ENCODE results near the gene RBSN.

The RBSN gene

DNA sequence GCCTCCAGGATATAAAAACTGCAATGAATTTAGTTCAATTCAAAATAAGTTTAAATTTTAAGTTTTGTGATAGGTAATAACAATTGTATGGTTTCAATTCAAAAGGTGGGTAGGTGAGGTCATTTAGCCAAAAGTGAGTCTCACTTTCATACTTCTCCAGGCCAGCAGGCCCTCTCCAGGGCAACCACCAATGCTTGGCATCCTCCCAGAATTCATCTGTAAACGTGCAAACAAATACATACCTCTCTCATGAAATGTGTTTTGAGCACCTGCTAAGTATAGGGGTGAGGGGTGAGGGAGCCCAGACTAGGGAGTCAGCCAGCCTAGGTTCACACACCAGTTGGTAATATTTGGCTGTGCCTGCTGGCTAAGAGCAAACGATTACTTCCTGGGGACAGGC lies 22.0 kb upstream of the RBSN start:
- DNase-seq (ENCODE audit: extremely low read depth, insufficient read length): no peak
- Histone ChIP-seq H3K4me3 (replicated peaks; ENCODE audit: low read depth, low read length) (no peak overlapping the region), H3K27me3 (replicated peaks; ENCODE audit: control insufficient read depth, insufficient read depth, low read length) (no peaks in the 10 kb centered on the region), H3K36me3 (ENCODE audit: control insufficient read depth, insufficient read depth, low read length) (no peaks in the 10 kb centered on the region)
- TF ChIP-seq, protein P1, sequence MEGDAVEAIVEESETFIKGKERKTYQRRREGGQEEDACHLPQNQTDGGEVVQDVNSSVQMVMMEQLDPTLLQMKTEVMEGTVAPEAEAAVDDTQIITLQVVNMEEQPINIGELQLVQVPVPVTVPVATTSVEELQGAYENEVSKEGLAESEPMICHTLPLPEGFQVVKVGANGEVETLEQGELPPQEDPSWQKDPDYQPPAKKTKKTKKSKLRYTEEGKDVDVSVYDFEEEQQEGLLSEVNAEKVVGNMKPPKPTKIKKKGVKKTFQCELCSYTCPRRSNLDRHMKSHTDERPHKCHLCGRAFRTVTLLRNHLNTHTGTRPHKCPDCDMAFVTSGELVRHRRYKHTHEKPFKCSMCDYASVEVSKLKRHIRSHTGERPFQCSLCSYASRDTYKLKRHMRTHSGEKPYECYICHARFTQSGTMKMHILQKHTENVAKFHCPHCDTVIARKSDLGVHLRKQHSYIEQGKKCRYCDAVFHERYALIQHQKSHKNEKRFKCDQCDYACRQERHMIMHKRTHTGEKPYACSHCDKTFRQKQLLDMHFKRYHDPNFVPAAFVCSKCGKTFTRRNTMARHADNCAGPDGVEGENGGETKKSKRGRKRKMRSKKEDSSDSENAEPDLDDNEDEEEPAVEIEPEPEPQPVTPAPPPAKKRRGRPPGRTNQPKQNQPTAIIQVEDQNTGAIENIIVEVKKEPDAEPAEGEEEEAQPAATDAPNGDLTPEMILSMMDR (IDR thresholded peaks at IDR 0.05; ENCODE audit: insufficient read depth, low read length, poor library complexity, severe bottlenecking): no peak

DNA sequence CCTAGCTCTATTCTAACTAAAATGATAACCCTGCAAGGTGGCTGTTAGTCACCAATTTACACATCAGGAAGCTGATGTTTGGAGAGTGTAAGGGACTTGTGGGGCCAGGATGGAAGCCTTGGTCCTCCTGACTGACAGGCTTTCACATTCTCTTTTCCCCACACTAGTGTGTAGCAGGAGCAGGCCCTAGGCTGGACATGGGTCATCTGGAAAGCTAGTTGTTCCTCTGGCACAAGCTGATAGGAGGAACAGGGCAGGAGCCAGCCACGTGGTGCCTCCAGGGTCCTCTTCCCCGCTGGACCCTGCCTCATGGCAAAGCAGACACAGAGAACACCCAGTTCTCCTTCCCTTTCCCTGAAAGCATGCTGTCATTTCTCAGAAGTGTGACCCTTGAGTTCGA lies 18.1 kb upstream of the RBSN start:
- Histone ChIP-seq H3K27me3 (replicated peaks; ENCODE audit: control insufficient read depth, insufficient read depth, low read length) (no peaks in the 10 kb centered on the region), H3K4me3 (replicated peaks; ENCODE audit: low read depth, low read length) (no peak overlapping the region), H3K36me3 (ENCODE audit: control insufficient read depth, insufficient read depth, low read length) (no peaks in the 10 kb centered on the region)
- no peak for DNase-seq (ENCODE audit: extremely low read depth, insufficient read length)
- TF ChIP-seq, protein P1 (IDR thresholded peaks at IDR 0.05; ENCODE audit: insufficient read depth, low read length, poor library complexity, severe bottlenecking): no peak

DNA sequence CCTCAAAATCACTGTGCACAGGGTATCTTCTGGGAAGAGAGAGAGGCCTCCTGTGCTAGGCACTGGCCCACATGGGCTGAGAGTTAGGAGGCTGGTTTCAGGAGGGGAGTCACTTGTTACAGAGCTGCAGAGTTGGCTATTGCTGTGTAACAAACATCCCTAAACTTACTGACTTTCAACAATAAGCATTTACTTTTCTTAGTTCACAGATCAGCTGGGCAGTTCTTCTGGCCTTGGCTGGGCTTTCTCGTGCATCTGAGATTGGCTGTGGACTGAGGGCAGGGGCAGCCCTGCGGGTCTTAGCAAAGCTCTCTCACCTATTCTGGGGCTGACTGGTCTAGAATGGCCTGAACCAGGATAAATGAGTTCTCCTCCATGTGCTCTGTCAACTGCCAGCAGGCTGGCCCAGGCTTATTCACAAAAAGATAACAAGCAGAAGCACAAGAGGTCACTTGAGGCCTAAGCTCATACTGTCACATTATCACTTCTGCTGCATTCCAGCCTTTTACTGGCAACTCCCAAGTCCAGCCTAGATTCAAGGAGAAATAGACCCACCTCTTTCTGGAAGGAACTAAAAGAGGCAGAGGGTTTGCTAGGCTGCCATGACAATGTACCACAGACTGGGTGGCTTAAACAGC lies 17.2 kb upstream of the RBSN start:
- Histone ChIP-seq H3K36me3 (ENCODE audit: control insufficient read depth, insufficient read depth, low read length) (no peaks in the 10 kb centered on the region), H3K4me3 (replicated peaks; ENCODE audit: low read depth, low read length) (no peak overlapping the region), H3K27me3 (replicated peaks; ENCODE audit: control insufficient read depth, insufficient read depth, low read length) (no peaks in the 10 kb centered on the region)
- no peak for DNase-seq (ENCODE audit: extremely low read depth, insufficient read length)
- TF ChIP-seq, protein P1 (IDR thresholded peaks at IDR 0.05; ENCODE audit: insufficient read depth, low read length, poor library complexity, severe bottlenecking): no peak

DNA sequence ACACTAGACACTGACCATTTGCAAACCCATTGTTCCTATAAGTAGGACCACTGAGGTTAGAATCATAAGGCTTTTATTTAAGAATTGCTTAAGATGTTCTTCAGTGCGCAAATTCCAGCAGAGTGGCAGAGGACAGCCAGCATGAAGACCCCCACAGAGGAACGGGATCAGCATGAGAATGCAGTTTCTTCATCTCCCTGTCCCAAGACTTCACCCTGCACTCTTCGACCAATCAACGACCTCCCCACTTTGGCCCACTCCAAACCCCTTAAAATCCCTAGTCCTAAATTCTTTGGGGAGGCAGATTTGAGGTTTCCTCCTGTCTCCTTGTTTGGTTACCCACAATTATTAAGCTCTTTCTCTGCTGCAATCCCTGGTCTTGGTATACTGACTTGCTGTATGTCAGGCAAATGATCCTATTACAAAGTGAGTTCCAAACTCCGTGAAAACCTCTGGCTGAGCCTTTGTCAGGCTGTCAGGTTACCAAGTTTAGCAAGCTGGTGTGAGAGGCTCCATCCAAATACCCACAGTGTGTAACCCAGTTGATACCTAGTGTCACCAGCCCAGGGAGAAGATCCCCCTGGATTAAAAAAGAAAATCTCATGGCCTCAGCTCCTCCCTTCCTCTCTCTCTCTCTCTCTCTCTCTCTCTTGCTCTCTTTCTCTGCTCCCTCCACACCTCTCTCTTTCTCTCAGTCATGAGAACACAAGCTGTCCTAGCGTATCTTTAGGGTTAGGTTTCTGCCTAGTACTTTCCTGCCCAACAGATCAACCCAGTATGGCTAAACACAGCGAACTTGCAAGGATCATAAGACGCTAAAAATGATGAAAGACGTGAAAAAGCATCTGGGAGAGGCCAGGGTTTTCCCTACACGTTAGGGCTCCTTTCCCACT lies 15.8 kb upstream of the RBSN start:
- TF ChIP-seq, protein P1 (IDR thresholded peaks at IDR 0.05; ENCODE audit: insufficient read depth, low read length, poor library complexity, severe bottlenecking): no peak
- DNase-seq (ENCODE audit: extremely low read depth, insufficient read length): no peak
- H3K27me3 ChIP-seq (replicated peaks; ENCODE audit: control insufficient read depth, insufficient read depth, low read length): no peaks in the 10 kb centered on the region
- H3K36me3 ChIP-seq (ENCODE audit: control insufficient read depth, insufficient read depth, low read length): no peaks in the 10 kb centered on the region
- H3K4me3 ChIP-seq (replicated peaks; ENCODE audit: low read depth, low read length): no peak overlapping the region

DNA sequence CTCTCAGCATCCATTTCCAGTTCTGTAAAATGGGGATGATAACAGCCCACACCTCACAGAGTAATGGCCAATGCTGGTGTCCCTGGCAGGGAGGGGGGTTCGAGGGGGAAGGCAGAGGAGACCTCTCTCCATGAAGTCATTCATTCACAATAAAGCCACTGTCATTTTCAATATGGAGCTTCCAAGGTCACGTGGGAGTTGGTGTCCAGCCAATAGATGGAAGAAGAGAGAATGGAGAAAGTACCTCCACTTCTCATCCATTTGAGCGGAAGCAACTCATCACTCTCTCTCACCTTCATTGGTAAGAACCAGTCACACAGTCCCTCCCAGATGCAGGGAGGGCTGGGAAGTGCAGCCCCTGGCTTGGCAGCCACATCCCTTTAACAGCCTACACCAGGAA lies 14.9 kb upstream of the RBSN start:
- H3K36me3 ChIP-seq (ENCODE audit: control insufficient read depth, insufficient read depth, low read length): no peaks in the 10 kb centered on the region
- TF ChIP-seq, protein P1 (IDR thresholded peaks at IDR 0.05; ENCODE audit: insufficient read depth, low read length, poor library complexity, severe bottlenecking): no peak
- no peak overlapping the region for H3K4me3 ChIP-seq (replicated peaks; ENCODE audit: low read depth, low read length)
- no peak for DNase-seq (ENCODE audit: extremely low read depth, insufficient read length)
- no peaks in the 10 kb centered on the region; the same call in 1 of the 2 replicates for H3K27me3 ChIP-seq (replicated peaks; ENCODE audit: control insufficient read depth, insufficient read depth, low read length)
